Muscle of leg (tissue), 11 donors: ENCODE measurements around the gene GTPBP6. TPM values are rescaled to one million over a fixed set of nuclear protein-coding genes. Genes with fewer than 3 reads are reported as not detected.
"Not testable (repeated sequence)": the region's sequence is repeated elsewhere in the genome, so short reads cannot be mapped to it uniquely, and the experiment has no call there.

Experiments used
- DNase-seq: peaks from one replicate; pipeline ENCODE4 v3.0.0; 2013
- H3K27ac ChIP-seq: one replicate; pipeline ENCODE4 v1.5.1; 2013; ENCODE audit warnings: mild to moderate bottlenecking, low read length, control low read depth
- H3K27me3 ChIP-seq: one replicate; pipeline ENCODE4 v1.6.1; 2013; ENCODE audit warnings: low read length; ENCODE audit not compliant: control insufficient read depth, insufficient read depth
- H3K36me3 ChIP-seq: one replicate; pipeline ENCODE4 v1.6.1; 2013; ENCODE audit warnings: low read length; ENCODE audit not compliant: control insufficient read depth, insufficient read depth
- H3K4me1 ChIP-seq: one replicate; pipeline ENCODE4 v1.6.1; 2013; ENCODE audit warnings: low read length; ENCODE audit not compliant: control insufficient read depth, insufficient read depth
- H3K4me3 ChIP-seq: one replicate; pipeline ENCODE4 v1.5.1; 2013; ENCODE audit warnings: low read length, control low read depth
- H3K9me3 ChIP-seq: replicated peaks from 2 replicates; pipeline ENCODE4 v1.6.1; 2013; ENCODE audit warnings: low read depth, low read length; ENCODE audit not compliant: control insufficient read depth
- WGBS: methylation state at CpG from one replicate; pipeline ENCODE4 v1.1.5; 2013; ENCODE audit warnings: missing lambda C conversion rate; ENCODE audit not compliant: insufficient coverage; 5-methylcytosine and 5-hydroxymethylcytosine counted together
- polyA plus RNA-seq, 8 donors: library from polyadenylated mRNA; unstranded; fragments of 120-200 nt; gene quantifications; one replicate each; pipeline versions ENCODE4 v1.2.1 to v1.2.3, GENCODE V29; 2013; ENCODE audit warnings: inconsistent platforms in 1 of 8, low replicate concordance in 1 of 8; ENCODE audit not compliant: insufficient read length in 8 of 8, insufficient read depth in 1 of 8
- total RNA-seq: library from RNA; stranded (reverse); fragments of 120-200 nt; gene quantifications from one replicate; pipeline ENCODE4 v1.2.4, GENCODE V29; 2013

The GTPBP6 gene
- total and polyA plus RNA-seq, 9 donors: 27.3 to 63.9 (median 54.1) TPM

GRCh38 chrX:276581-277201, 41.9 kb downstream of the GTPBP6 start:
- H3K27ac ChIP-seq: no peak overlapping the region
- WGBS: 3% methylated on average over 45 of the region's 49 CpGs
- no peaks in the 10 kb centered on the region for H3K36me3 ChIP-seq
- H3K9me3 ChIP-seq: no peaks in the 10 kb centered on the region
- H3K27me3 ChIP-seq: peaks cover 18% of the 10 kb centered on the region
- peak overlapping the region; percentile 47 for H3K4me3 ChIP-seq
- peak; percentile 25 for DNase-seq
- peaks cover 26% of the 10 kb centered on the region for H3K4me1 ChIP-seq

GRCh38 chrX:275967-276580, 42.5 kb downstream of the GTPBP6 start:
- H3K4me3 ChIP-seq: peak overlapping the region; percentile 47
- no peaks in the 10 kb centered on the region for H3K36me3 ChIP-seq
- peak; percentile 79 for DNase-seq
- WGBS: 5% methylated on average over 33 of the region's 36 CpGs
- H3K4me1 ChIP-seq: peaks cover 23% of the 10 kb centered on the region
- H3K9me3 ChIP-seq: no peaks in the 10 kb centered on the region
- peaks cover 18% of the 10 kb centered on the region for H3K27me3 ChIP-seq
- H3K27ac ChIP-seq: peak overlapping the region; percentile 75

DNA sequence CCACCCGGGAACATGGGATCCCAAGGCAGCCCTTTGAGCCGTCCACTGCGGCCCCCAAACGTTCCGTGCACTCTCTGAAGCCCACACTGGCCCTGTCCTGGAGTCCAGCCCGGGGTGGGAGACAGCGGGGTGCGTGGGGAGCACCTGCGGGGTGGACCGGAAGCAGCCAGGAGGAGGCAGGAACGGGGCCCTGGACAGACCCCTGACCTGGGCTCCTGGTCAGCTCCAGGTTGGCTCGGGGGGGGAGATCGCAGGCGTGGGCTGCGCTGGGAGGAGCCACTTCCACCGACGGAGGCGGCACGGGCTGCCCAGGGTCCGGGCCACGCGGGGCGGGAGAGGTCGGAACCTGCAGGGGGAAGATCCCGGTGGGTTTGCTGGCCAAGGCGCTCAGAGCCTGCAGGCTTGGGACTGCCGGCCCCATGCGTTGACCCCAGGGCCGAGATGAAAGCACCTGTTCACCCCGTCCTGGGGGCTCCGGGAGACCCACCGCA, 43.1 kb downstream of the GTPBP6 start:
- 34% methylated on average over 30 of the region's 32 CpGs for WGBS
- no peaks in the 10 kb centered on the region for H3K36me3 ChIP-seq
- peak overlapping the region; percentile 47 for H3K4me3 ChIP-seq
- no peak for DNase-seq
- peaks cover 18% of the 10 kb centered on the region for H3K27me3 ChIP-seq
- peak overlapping the region; percentile 75 for H3K27ac ChIP-seq
- no peaks in the 10 kb centered on the region for H3K9me3 ChIP-seq
- H3K4me1 ChIP-seq: peaks cover 23% of the 10 kb centered on the region

GRCh38 chrX:274904-275475, 43.6 kb downstream of the GTPBP6 start:
- Histone ChIP-seq H3K27ac (peak overlapping the region; percentile 75), H3K9me3 (no peaks in the 10 kb centered on the region), H3K36me3 (no peaks in the 10 kb centered on the region), H3K4me1 (peaks cover 21% of the 10 kb centered on the region), H3K27me3 (peaks cover 18% of the 10 kb centered on the region), H3K4me3 (no peak overlapping the region)
- DNase-seq: peak; percentile 67
- WGBS: 50% methylated on average over 10 of the region's 16 CpGs

DNA sequence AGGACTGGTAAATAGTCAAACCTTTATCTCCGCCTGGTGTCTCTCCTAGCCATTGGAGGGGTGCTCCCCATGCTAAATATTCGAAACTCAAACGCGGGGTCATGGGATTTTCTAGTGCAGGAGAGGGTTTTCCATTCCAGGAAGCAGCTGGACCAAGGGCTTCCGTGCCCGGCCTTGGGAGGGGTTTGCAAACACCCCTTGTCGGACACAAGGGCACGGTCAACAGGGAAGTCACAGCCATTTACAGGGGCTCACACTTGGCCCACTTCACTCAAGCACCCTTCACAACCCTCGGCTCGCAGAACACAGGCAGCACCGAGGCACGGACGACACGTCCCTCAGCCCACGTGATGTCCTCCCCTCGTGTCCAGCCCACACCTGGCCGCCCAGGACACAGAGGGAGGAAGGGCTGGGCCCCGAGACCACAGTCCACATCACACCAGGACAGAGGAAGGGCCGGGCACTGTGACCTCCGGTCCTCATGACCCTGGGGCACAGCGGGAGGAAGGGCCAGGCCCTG, 47.7 kb downstream of the GTPBP6 start:
- Histone ChIP-seq H3K27ac (no peak overlapping the region), H3K9me3 (no peaks in the 10 kb centered on the region), H3K4me1 (peaks cover 8% of the 10 kb centered on the region), H3K36me3 (no peaks in the 10 kb centered on the region), H3K4me3 (no peak overlapping the region), H3K27me3 (peaks cover 7% of the 10 kb centered on the region)
- WGBS: 80% methylated on average over 15 of the region's 21 CpGs
- DNase-seq: no peak

GRCh38 chrX:267771-268261, 50.8 kb downstream of the GTPBP6 start:
- Histone ChIP-seq H3K4me3 (no peak overlapping the region), H3K4me1 (no peaks in the 10 kb centered on the region), H3K27me3 (no peaks in the 10 kb centered on the region), H3K27ac (no peak overlapping the region), H3K9me3 (no peaks in the 10 kb centered on the region), H3K36me3 (no peaks in the 10 kb centered on the region)
- WGBS: 79% methylated on average over 30 of the region's 33 CpGs
- no peak for DNase-seq

GRCh38 chrX:265502-265901, 53.1 kb downstream of the GTPBP6 start:
- peaks cover 3% of the 10 kb centered on the region for H3K4me1 ChIP-seq
- WGBS: 72% methylated on average over 5 of the region's 8 CpGs
- H3K27ac ChIP-seq: no peak overlapping the region
- H3K9me3 ChIP-seq: no peaks in the 10 kb centered on the region
- DNase-seq: no peak
- no peaks in the 10 kb centered on the region for H3K36me3 ChIP-seq
- no peaks in the 10 kb centered on the region for H3K27me3 ChIP-seq
- no peak overlapping the region for H3K4me3 ChIP-seq

DNA sequence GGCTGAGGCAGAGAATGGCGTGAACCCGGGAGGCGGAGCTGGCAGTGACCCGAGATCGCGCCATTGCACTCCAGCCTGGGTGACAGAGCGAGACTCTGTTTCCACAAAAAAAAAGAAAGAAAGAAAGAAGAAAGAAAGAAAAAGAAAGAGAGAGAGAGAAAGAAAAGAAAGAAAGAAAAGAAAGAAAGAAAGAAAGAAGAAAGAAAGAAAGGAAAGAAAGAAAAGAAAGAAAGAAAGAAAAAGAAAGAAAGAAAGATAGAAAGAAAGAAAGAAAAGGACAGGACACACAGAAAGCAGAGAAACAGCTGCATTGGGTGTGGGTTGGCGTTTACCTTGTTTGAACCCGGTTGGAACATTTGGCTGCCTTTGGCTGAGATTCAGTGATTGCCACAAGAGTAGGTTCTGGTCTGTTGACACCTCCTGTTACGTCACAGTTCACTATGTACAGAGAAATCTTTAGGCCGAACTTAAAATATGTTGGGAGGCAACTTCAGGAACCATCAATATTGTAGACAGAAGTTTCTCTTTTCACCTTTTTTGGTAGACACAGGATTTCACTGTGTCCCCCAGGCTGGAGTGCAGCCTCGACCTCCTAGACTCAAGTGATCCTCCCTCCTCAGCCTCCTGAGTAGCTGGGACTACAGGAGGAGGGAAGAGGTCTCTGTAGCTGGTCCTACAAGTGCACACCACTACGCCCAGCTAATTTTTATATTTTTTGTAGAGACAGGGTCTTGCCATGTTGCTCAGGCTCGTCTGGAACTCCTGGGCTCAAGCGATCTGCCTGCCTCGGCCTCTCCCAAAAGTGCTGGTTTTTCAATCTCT, 53.8 kb downstream of the GTPBP6 start:
- Histone ChIP-seq H3K27ac (no peak overlapping the region), H3K4me3 (no peak overlapping the region), H3K27me3 (peaks cover under 1% of the 10 kb centered on the region), H3K4me1 (peaks cover 3% of the 10 kb centered on the region), H3K36me3 (no peaks in the 10 kb centered on the region), H3K9me3 (no peaks in the 10 kb centered on the region)
- WGBS: 78% methylated on average over 13 of the region's 16 CpGs
- DNase-seq: no peak

GRCh38 chrX:264006-264405, 54.6 kb downstream of the GTPBP6 start:
- H3K4me3 ChIP-seq, H3K27ac ChIP-seq, H3K27me3 ChIP-seq, H3K9me3 ChIP-seq, H3K36me3 ChIP-seq, H3K4me1 ChIP-seq, DNase-seq: not testable (repeated sequence)
- WGBS: 87% methylated on average over 15 of the region's 16 CpGs
